ENCODE data around the gene IRF5.

GRCh38 chr7:128912281-128912680 is 25.4 kb upstream of the IRF5 start:
- TF ChIP-seq EZH2 (IDR thresholded peaks at IDR 0.05; ENCODE audit: insufficient read depth, low read length) = no peak
- no peak for TF ChIP-seq CTCF (IDR thresholded peaks at IDR 0.05; ENCODE audit: insufficient read depth, low read depth, low read length)
